ENCODE measurements around the gene SPINK7. TPM values are rescaled to one million over a fixed set of nuclear protein-coding genes. Genes with fewer than 3 reads are reported as not detected.
"Not testable (repeated sequence)": the region's sequence is repeated elsewhere in the genome, so short reads cannot be mapped to it uniquely, and the experiment has no call there.

Gene SPINK7
- not detected in 2 replicates for total RNA-seq (2014; rRNA removed; shearing (Covaris generic))

- no peak for DNase-seq (ENCODE audit: low read depth)
Measured at GRCh38 chr5:148312153-148312552, at the start of gene SPINK7. TSS of gene SPINK7 (plus strand) at chr5:148312423. CDS start at chr5:148312484, 61 bp downstream.

- DNase-seq (ENCODE audit: low read depth), result no peak
Measured at GRCh38 chr5:148267962-148268361, 44.3 kb upstream of the SPINK7 start.

DNA sequence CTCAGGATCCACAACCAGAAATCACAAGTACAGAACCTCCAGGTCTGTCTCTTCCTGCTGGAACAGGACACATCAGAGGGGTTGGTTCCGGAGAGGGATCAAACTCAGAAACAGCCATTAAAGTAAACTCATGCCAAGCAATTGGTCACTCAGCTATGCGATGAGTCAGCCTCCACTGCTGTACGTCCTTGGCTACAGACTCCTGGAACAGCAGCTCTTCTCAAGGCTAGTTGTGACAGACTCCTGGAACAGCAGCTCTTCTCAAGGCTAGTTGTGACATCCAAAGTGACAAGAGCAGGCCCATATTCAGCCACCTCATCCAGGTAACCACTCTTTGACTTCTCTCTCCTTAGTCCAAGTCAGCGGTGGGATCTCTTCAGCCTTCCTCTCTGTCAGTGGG is 43.7 kb upstream of the SPINK7 start, which contains the start of gene SPINK13:
Gene SPINK13 (plus strand): TSS at position 229 of the 400 bp plus-strand sequence. CDS start 1,279 bp downstream, outside the sequence.
- peak; percentile 81 for DNase-seq (ENCODE audit: low read depth)

- not testable (repeated sequence) for DNase-seq (ENCODE audit: low read depth)
Measured at GRCh38 chr5:148275129-148275528, 37.1 kb upstream of the SPINK7 start.

DNA sequence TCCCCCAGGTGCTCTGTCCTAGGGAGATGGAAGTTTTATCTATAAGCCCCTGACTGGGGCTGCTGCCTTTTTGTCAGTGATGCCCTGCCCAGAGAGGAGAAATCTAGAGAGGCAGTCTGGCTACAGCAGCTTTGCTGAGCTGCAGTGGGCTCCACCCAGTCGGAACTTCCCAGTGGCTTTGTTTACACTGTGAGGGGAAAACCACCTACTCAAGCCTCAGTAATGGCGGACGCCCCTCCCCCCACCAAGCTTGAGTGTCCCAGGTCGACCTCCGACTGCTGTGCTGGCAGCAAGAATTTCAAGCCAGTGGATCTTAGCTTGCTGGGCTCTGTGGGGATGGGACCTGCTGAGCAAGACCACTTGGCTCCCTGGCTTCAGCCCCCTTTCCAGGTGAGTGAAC is 31.3 kb upstream of the SPINK7 start:
- DNase-seq (ENCODE audit: low read depth), result peak; percentile 42

GRCh38 chr5:148281336-148281735 is 30.9 kb upstream of the SPINK7 start:
- not testable (repeated sequence) for DNase-seq (ENCODE audit: low read depth)

- no peak for DNase-seq (ENCODE audit: low read depth)
Measured at GRCh38 chr5:148290271-148291195, 21.7 kb upstream of the SPINK7 start.

DNA sequence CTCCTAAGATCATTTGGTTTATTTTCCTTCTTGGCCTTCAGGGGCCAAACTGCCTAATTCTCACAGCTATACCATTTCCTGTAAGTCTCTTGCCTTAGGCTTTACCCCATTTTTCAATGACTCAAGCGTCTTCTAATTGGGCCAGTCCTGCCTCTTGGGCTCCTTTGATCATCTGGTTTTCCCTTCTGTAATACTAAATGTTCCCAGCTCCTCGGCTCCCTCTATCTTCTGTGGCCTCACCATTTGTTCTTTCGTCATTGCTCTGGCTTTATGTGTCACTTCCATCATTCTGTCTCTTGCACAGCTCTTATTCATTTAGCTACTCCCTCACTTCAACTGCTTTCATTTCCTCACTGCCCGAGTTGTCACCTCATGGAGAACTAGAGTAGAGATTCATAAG is 14.5 kb upstream of the SPINK7 start:
- DNase-seq (ENCODE audit: low read depth), result no peak

DNA sequence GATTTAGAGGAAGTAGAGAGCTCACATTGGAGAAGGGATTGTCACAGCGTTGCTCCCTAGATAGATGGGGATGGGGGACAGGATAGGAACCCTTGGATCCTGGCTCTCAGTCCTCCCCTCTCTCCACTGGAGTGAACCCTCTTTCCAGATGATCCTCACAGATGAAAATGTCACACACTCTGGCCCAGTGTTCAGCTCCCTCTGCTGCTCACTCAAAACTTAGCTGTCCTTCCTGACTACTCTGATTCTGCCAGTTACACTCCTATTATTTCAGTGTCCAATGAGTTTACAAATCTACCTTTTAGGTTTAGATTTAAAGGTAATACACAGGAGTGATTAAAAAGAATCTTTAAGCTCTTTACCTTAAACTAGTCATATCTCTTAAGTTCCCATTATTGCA is 5.8 kb upstream of the SPINK7 start:
- no peak for DNase-seq (ENCODE audit: low read depth)

DNA sequence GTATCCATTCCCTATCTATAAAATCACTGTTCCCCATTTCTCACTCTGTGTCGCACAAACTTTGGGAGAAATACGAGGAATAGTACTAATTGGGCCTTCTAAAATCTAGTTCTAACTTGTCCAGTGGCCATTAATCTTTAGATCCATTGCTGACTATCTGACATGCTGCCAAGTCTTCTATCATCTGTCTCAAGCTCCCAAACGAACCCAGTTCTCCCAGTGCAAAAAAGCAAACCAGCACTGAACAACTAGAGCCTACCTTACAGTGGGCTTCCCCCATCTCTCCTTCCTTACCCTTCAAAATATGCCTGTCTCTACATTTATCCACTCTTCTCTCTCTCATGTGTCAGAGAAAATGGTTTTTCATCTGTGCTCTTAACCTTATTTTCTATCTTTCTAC is 3.2 kb upstream of the SPINK7 start:
- no peak for DNase-seq (ENCODE audit: low read depth)

DNA sequence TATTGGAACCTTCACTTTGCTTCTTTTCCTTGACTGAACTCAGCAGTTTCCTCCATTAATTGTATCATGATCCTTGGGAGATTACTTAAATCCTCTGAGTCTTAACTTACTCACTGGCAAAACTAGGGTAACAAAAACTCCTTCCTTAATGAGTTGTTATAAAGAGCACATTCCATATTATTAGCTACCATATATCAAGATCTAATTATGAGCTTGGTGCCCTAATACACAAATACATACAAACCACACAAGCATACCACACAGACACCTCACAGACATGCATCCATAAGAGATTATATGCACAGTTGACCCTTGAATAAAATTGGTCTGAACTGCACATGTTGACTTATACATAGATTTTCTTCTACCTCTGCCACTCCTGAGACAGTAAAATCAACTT is 2.5 kb upstream of the SPINK7 start:
- DNase-seq (ENCODE audit: low read depth), result no peak

GRCh38 chr5:148311484-148311883 is 739 bp upstream of the SPINK7 start:
- DNase-seq (ENCODE audit: low read depth), result no peak

DNA sequence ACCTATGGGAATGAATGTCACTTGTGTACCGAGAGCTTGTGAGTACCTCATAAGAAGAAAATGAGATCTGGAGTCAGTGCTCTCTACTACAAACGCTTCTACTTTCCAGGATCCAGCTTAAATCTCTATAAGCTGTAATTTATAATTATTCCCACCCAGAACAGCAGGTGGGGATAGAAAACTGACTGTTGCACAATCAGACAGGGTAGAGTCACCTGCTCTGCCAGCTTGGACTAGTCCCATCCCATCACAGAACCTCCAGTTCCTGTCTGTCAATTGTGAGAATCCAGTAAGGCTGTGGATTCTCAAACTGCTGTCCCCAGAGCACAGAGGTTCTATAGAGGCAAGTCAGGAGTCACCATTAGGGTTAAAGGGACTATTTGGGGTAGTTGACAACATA is 2.0 kb downstream of the SPINK7 start:
- DNase-seq (ENCODE audit: low read depth), result no peak

DNA sequence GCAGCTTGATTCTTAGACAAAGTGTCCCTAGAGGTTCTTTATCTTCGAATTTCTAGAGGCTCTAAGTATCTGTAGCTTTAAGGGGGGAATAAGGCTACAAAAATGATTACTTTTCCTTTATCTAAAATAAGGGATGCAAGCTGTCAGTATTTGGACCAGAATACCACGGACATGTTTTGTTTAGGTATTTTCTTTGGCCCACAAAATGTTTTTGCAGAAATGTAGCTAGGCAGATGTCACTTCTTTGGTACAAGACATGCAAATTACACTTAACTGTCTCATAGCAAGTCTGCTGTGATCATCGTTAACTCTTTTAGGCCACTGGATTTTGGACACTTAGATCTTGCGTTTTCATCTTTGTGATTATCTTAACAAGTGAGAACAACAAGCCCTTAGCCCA is 2.5 kb downstream of the SPINK7 start:
- DNase-seq (ENCODE audit: low read depth), result no peak

- not testable (repeated sequence) for DNase-seq (ENCODE audit: low read depth)
Measured at GRCh38 chr5:148320011-148320963, 8.1 kb downstream of the SPINK7 start.

GRCh38 chr5:148333262-148333849 is 21.1 kb downstream of the SPINK7 start:
- DNase-seq (ENCODE audit: low read depth), result no peak

DNA sequence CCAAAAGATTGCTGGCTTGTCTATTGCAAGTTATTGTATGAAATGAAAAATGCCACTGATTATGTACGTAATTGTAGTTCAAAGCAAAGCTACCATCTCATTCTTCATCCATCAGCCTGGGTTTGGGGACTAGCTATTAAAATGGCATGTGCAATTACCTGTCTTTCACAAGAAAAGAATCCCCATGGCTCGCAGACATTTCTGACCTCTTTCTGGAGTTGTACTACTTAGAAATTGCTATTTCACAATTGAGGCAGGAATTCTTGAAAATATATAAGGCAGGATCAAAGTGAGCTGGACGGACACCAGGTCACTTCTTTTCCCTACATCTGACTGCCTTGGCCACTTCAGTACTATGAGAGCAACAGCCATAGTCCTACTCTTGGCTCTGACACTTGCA is 23.0 kb downstream of the SPINK7 start, which contains the start of gene SPINK9:
Gene SPINK9 (plus strand): TSS at position 301 of the 400 bp plus-strand sequence. CDS start 55 bp downstream, at position 356.
- no peak for DNase-seq (ENCODE audit: low read depth)

GRCh38 chr5:148336704-148337435 is 24.6 kb downstream of the SPINK7 start:
- no peak for DNase-seq (ENCODE audit: low read depth)

DNA sequence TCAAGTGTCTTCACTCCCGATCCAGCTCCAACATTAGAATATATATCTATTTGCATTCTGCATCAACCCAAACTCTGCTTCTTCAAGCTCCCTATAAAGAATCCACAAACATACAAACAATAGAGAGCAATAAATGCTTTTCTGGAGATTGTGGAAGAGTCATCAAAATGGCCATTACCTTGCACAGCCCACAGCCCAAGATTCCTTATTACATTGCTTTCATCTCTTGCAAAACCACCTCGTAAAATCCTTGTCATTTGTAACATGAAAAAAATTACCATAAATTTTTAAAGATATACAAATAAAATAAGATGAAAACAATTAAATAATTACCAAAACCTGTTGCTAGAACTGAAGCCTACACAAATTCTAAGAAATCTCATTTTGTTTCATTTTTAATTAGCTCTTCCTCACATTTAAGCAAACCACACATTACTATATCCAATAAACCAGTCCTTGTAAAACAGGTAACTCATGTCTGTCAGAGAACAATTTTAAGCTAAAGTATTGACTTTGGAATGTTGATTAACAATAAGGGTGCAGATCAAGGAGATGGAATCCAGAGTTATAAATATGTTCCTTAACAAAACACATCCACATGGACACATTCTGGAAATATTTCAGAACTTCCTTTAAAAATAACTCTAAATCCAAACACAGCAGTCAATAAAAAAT is 30.3 kb downstream of the SPINK7 start:
- DNase-seq (ENCODE audit: low read depth), result no peak

GRCh38 chr5:148343046-148343407 is 30.8 kb downstream of the SPINK7 start:
- DNase-seq (ENCODE audit: low read depth), result peak; percentile 44

Data from Daoy (cell line).